HTR-8/SVneo (cell line): ENCODE results near the gene MCCC2.
A peak's percentile ranks its signal among the peaks of the same experiment; 100 is the strongest.
"Not testable (repeated sequence)": the region's sequence is repeated elsewhere in the genome, so short reads cannot be mapped to it uniquely, and the experiment has no call there.

ENCODE experiments used
- DNase-seq: peaks from one replicate; pipeline ENCODE4 v3.0.0; 2011; ENCODE audit warnings: low spot score, mixed read lengths; ENCODE audit not compliant: insufficient read length
- FAIRE-seq: peaks from 2 replicates; lab custom pipeline; 2011; peaks lifted over from hg19 to GRCh38; lab: Jason Lieb, UNC

The MCCC2 gene

DNA sequence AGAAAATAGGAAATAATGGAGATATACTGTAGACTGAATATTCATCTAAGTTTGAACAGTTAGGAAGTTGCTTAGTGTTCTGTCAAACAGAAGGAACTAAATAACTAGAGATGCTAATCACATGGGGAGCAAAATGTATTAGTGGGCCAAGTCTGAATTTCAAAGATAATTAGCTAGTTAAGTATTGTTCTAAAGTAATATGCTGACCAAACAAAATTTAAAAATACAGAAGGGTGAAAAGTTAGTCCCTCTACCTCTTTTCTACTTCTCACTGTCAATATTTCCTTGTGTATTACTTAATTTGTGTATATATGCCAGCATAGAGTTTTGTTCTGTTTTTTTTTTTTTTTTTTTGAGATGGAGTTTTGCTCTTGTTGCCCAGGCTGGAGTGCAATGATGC is 4.0 kb downstream of the MCCC2 start:
- DNase-seq (no peak), FAIRE-seq (no peak)

DNA sequence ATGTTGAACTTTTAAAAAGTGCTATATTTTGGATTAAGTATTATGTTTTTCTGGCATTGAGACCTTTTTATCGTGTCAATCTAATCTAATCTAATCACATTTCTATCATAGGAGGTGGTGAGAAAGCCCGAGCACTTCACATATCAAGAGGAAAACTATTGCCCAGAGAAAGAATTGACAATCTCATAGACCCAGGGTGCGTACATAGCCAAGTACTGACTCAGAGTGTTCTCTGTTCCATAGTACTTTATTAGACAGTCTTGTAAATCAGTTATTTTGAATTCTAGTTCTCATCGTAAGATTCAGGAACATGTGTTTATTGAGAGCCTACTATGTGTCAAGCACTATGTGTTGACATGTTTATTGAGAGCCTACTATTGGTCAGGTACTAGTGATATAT is 9.0 kb downstream of the MCCC2 start:
- DNase-seq (no peak), FAIRE-seq (no peak)

DNA sequence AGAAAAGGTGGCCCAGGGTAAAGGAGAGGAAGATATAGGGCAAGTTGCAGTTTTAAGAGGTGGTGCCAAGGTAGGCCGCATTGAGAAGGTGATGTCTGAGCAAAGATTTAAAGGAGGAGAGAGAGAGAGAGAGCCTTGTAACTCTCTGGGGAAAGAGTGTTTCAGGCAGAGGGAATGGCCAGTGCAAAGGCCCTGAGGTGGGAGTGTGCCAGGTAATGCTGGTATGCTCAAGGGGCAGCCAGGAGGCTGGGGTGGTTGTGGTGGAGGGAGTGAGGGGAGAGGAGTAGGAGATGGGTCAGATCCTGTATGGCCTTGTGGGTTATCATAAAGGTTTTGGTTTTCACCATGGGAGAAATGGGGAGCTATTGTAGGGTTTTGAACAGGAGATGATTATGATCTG is 9.9 kb downstream of the MCCC2 start:
- DNase-seq (no peak), FAIRE-seq (no peak)

DNA sequence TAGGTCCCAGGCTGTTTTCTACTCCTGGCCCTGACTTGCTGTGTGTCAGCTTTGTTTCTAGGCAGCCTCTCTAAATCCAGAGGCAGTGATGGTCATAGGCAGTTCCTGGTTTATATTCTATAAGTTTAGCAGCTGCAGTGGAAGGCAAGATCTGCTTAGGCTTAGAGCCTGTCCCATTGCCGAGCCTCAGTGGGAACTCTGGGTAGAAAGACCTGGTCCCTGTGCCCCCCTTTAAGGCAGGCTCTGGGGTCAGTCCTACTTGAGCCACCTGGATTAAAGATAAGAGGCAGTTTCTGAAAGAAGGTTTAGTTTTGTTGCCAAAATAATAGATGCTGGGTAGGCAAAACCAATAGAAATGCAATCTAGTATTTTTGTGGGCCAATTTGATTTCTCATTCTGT is 13.6 kb downstream of the MCCC2 start:
- FAIRE-seq (no peak), DNase-seq (no peak)

DNA sequence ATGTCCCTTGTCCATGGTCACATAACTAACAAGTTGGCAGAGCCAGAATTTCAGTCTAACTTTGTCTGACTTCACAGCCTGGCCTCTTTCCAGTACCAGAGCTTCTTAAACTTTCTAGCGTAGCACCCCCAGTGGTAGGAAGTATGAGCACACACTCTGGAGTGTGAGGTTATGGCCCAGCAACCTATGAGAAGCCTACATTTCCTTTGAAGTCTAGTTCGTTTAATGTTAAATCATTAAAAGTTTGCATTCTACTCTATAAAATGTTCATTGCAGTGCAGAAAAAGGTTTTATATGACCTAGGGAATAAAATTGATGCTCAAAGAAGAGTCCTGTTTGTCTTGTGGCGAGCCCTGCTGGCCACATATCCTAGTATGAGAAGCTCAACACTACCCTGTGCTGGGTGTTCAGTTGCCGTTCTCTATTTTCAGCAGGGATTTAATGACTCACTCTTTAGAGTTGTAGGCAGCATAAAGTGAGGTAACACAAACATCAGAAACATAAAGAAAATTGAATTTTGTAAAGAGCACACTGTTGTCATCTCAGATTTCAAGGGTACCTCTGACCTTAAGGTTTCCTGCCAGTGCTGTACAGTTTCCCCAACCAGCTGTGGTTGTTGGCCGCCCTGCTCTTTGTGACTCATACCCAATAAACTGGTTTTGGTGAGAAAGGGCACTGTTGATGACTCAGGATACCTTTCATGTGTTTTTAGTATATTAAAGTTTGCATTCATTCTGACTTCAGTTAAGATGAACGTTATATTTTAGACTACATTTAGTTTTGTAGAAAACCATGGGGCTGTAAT is 14.3 kb downstream of the MCCC2 start:
- FAIRE-seq, result no peak
- DNase-seq, result peak; percentile 84

DNA sequence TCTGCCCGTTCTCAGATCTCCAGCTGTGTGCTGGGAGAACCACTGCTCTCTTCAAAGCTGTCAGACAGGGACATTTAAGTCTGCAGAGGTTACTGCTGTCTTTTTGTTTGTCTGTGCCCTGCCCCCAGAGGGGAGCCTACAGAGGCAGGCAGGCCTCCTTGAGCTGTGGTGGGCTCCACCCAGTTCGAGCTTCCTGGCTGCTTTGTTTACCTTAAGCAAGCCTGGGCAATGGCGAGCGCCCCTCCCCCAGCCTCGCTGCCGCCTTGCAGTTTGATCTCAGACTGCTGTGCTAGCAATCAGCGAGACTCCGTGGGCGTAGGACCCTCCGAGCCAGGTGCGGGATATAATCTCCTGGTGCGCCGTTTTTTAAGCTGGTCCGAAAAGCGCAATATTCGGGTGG is 22.8 kb downstream of the MCCC2 start:
- DNase-seq, FAIRE-seq: not testable (repeated sequence)

DNA sequence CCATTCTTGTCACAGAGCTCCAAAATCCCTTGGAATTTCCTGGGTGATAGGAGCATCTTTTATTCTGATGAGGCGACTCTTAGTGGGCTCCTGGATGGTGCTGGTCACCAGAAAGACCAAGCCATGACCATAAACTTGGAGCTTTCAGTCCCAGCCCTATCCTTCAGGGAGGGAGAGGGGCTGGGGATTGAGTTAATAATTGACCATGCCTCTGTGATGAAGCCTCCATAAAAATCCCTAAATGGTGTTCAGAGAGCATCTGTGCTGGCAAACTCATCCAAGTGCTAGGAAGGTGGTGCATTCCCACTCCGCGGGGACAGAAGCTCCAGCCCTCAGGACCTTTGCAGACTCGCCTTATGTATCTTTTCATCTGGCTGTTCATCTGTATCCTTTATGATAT is 28.7 kb downstream of the MCCC2 start:
- FAIRE-seq (no peak), DNase-seq (no peak)

DNA sequence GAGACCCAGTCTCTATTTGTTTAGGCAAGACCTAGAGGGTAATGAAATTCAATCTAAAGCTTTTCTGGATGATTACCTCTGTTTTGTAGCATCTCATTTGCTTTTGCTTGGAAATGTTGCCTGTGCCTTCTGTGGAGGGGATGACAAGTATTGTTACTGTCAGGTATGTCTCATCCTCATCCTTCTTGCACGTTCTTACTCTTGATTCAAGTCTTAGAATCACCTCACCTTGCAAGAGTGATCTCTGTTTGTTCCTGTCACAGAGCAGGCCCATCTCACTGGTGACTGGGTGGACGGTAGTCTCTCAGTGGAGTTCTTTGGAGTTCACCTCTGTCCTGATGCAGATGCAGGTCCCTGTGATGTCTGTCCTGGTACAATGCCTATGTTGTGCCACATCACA is 33.5 kb downstream of the MCCC2 start:
- DNase-seq (no peak), FAIRE-seq (no peak)

DNA sequence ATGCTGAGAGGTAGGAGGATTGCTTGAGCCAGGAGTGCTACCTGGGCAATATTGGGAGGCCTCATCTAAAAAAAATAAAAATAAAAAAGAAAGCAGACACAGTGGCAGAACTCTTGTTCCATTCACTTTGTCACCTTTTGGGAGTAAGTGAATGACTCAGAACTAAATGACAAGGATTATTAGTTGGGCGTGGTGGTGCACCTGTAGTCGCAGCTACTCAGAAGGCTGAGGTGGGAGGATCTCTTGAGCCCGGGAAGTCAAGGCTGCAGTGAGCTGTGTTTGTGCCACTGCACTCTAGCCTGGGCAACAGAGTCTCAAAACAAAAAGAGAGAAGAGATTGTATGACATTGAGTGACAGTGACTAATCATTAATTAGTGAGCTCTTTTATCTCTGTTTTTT is 34.1 kb downstream of the MCCC2 start:
- FAIRE-seq, result no peak

DNA sequence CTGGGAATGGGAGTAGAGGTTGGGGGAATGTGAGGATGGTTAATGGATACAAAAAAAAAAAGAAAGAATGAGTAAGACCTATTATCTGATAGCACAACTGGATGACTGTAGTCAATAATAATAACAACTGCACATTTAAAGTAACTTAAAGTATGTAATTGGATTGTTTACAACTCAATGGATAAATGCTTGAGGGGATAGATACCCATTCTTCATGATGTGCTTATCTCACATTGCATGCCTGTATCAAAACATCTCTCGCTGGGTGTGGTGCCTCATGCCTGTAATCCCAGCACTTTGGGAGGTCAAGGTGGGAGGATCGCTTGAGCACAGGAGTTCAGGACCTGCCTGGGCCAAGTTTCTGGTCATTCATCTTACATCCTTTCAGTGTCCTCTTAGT is 34.6 kb downstream of the MCCC2 start:
- DNase-seq, result no peak
- no peak for FAIRE-seq

More for the DNA sequence above, 34.1 kb downstream of the MCCC2 start:
- DNase-seq, result no peak

DNA sequence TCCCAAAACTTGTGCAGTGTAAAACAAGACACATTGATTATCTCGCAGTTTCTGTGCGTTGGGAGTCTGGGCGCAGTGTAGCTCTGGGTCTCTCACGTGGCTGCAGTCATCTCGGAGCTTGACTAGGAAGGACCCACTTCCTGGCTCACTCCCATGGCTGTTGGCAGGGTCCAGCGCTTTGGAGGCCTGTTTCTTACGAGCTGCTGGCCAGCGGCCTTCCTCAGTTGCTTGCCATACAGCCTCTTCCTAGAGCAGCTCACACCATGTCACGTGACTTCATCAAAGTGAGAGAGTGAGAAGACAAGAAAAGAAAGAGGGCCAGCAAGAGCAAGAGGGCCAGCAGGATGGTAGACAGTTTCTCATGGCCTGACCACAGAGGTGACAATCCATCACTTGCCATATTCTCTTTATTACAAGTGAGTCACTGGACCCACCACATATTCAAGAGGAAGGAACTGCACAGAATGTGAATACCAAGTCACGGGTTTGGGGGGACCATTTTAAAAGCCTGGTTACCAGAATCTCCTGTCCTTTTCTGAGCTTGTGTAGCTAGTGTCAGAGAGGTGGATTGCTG is 36.2 kb downstream of the MCCC2 start:
- FAIRE-seq (no peak), DNase-seq (no peak)

DNA sequence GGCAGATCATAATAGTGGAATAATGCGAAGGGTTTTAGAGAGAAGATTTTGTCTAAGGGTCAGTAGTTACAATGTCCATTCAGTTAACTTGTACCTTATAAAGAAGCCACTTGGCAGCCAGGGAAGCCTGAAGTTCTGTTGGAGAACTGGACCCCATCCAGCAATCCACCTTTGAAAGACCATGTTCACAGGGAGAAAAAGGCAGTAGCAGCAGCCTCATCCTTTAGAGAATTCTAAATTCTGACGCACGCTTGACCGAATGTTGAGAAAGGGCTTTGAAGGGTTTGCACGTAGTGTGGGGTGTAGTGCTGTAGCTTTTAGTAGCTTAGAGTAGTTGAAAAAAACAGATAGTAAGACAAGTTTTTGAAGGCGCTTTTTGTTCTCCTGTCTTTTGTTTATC is 42.8 kb downstream of the MCCC2 start:
- FAIRE-seq (no peak), DNase-seq (no peak)

DNA sequence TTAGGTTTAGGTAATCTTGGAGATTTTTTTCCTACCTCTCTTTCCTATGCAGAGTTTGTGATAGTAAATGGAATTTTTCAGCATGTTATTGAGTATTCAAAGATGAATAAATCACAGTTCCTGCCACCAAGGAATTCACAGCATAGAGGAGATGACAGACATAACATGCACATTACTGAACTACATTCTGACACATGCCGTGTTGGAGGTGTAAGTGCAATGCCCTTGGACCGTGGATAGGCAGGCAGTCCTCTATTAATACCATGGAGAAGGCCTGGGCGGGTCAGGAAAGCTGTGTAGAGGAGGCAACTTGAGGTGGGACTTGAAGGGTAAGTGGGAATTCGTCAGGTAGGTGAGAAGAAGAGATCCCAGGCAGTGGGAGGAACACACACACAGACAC is 43.9 kb downstream of the MCCC2 start:
- FAIRE-seq (no peak), DNase-seq (no peak)

DNA sequence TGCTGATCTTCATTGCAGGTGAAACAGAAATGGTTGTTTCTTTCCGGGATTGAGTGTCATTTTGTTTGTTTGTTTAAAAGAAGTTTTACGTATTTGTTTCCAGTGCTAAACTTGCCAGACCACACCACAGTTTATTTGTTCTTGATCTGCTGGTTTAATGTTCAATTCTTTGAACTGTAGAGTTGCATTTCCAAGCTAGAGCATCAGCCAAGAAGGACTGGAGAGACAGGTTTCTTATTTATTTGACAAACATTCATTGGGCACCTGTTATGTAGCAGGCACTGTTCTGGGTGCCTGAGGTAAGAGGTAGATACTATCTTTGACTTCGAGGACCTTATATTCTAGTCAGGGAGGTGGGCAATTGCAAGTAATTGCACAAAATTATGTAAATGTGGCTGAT is 45.0 kb downstream of the MCCC2 start:
- FAIRE-seq (no peak), DNase-seq (no peak)

DNA sequence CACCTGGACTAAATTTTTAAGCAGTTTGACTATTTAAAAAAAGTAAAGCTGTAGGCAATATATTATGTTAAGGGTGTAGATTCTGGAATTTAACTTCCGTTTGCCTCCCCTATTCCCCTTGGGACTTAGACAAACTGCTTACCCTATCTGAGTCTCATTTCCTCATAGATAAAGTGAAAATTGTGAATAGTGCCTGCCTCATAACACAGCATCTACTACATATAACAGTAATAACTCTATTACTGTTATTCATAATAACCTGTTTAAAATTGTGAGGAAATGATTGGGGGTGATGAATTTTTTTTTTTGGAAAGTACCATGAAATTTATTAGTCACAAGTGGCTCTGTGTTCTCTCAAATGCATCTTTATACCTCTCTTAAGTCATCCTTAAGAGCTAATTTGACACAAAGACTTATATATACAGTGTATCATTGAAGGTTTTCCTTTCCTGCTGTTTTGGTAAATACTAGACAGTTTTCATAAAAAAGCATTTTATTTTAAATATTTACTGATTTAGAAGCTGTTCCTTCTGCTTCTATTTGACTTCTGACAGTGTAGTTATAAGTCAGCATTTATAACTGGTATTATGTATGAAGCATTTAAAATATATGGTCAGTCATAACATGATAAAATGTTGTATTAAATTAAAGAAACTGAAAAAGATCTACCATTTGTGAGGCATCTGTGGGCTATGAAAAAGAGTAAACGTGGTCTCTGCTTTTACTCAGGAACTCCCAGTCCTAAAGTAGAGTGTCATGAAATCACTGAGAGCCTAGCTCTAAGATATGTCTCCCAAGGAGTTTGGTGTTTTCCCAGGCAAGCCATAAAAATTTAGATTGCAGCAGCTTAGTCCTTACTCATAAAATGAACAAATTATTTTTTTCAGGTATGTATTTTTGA is 46.4 kb downstream of the MCCC2 start:
- FAIRE-seq, result no peak

DNA sequence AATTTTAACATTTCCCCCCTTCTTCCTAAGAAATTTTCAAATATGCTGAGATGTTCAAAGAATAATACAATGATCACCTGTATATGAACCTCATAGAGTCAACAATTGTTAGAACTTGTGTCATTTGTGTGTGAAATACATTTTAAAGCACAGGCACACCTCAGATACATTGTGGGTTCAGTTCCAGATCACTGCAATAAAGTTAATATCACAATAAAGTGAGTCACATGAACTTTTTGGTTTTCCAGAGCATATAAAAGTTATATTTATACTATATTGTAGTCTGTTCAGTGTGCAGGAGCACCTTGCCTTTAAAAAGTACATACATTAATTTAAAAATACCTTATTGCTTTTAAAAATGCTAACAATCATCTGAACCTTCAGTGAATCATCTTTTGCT is 50.0 kb downstream of the MCCC2 start:
- no peak for FAIRE-seq
- DNase-seq, result no peak

More for the DNA sequence above, 46.4 kb downstream of the MCCC2 start:
- no peak for DNase-seq

DNA sequence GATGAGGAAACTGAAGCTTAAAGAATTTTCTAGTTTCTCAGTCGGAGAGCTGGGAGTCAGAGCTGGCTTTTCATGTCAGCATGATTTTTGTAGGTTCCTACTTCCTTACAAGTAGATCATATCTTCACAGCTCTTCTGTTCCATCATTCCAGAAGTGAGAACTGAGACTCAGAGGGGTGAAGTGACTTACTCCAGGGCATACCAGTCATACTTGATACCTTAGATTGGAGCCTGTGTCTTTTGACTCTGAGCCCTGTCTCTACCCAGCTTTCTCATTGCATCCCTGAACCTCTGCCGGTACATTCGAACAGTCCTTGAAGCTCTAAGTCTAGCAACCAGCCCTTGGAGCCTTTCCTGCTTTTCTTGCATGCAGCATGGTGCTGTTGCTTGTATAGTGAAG is 53.3 kb downstream of the MCCC2 start:
- FAIRE-seq, result no peak
- DNase-seq, result no peak

DNA sequence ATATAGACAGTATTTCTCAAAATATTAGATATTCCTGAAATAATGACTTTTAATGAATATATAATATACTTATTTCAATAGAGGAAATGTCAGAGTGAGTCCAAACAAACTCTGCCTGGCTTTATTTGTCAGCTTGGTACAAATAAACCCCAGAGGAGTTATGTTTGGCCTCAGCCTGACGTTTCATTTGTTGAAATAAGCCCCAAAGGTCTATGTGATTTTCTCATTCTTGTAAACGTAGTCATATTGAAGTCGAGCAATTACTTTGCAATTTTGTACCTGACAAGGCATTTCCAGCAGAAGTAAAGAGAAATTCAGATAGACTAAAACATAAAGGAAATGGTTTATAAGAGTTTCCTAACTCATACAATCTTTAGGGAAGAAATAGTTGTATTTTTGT is 57.9 kb downstream of the MCCC2 start:
- DNase-seq (no peak), FAIRE-seq (no peak)

DNA sequence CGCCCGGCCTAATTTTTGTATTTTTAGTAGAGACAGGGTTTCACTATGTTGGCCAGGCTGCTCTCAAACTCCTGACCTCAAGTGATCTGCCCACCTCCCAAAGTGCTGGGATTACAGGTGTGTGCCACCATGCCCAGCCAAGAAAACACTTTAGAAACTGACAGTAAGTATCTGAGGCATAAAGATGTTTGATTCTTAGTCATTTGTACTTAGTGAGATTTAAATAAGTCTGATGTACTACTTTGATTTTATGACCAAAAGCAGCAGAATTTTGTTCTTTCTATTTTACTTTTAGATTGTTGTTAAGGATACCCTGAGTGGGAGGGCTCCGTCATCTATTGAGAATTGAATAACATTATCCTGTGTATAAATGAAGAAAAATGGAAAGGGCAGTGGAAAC is 63.8 kb downstream of the MCCC2 start:
- not testable (repeated sequence) for FAIRE-seq, DNase-seq

DNA sequence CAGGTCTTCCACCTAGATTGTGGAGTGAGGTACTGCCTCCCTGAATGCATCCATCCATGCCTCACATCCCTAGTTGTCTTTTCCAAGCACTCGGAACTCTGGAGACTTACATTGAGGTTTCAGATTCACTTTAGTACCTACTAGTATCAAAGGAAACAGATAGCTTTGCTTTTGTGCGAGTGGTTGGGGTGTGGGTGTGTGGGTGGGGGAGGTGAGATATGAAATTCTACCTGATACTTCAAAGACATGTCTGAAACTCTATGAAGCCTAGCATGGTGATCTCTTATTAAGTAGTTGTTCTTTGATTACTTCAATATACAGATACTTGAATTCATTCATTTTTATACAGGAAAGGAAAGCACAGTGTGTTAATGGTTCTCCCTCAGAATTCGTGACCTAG is 64.4 kb downstream of the MCCC2 start:
- DNase-seq (no peak), FAIRE-seq (no peak)

DNA sequence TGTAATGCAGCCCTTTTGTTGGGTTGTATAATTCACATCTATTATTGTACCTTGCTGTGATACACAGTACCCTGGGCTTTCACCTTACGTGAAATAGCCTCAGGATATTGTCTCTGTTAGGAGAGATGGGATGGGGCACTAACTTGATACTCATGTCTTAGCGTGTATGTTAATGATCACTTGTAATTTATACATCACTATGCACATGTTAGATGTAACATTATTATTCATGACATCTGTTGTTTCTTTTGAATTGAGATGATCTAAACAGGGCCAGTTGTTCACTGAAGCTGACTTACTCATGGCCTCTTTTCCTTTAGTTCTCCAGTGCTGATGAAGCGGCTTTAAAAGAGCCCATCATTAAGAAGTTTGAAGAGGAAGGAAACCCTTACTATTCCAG is 65.2 kb downstream of the MCCC2 start:
- DNase-seq (no peak), FAIRE-seq (no peak)
